GM12878 (cell line): ENCODE results near the gene ATG5. TPM values are rescaled to one million over a fixed set of nuclear protein-coding genes. Genes with fewer than 3 reads are reported as not detected.

Experiments used
- ATAC-seq: fragments of 200-7000 bp; cut with Tn5 transposase; 3 replicates; pipeline ENCODE4 v1.9.1; 2020; ENCODE audit warnings: mild to moderate bottlenecking, moderate library complexity
- BruUV-seq: library from RNA; stranded (reverse); fragments of 400-500 nt; replicated peaks from 2 replicates; lab custom pipeline; 2021; lab: Mats Ljungman, UMichigan
- CTCF ChIA-PET: fragments of 300-600 bp; sonication (Branson Sonifier 250); formaldehyde crosslinking; extraction: SDS; loops from one replicate; lab custom pipeline; 2021; ENCODE audit warnings: inconsistent platforms; lab: Yijun Ruan, JAX
- POLR2A ChIA-PET: fragments of 350-600 bp; formaldehyde crosslinking; extraction: SDS; loops from one replicate; lab custom pipeline; 2021; ENCODE audit warnings: inconsistent platforms; lab: Charles Lee
- RAD21 ChIA-PET: fragments of 300-600 bp; sonication (Branson Sonifier 250); formaldehyde crosslinking; loops from one replicate; lab custom pipeline; 2023; ENCODE audit warnings: antibody characterized with exemption; ENCODE audit not compliant: unreplicated experiment; lab: Charles Lee
- SMC1A ChIA-PET: fragments of 300-600 bp; sonication (Branson Sonifier 250); formaldehyde crosslinking; loops from one replicate; lab custom pipeline; 2023; ENCODE audit not compliant: unreplicated experiment, uncharacterized antibody; lab: Charles Lee
- DNase-seq: peaks from one replicate; pipeline ENCODE4 v3.0.0-alpha.2; 2011; ENCODE audit warnings: low read depth, low spot score
- FAIRE-seq: peaks from 3 replicates; lab custom pipeline; 2011; peaks lifted over from hg19 to GRCh38; lab: Jason Lieb, UNC
- H2AFZ ChIP-seq: 2 replicates; pipeline ENCODE4 v1.6.0; 2011; ENCODE audit warnings: low read depth, low read length, control low read depth; ENCODE audit not compliant: control insufficient read depth
- H3K27ac ChIP-seq: 2 replicates; pipeline ENCODE4 v1.5.1; 2011; ENCODE audit warnings: control low read depth; ENCODE audit not compliant: control insufficient read depth, insufficient read depth
- H3K27me3 ChIP-seq, 2 experiments: replicated peaks in 1 of 2; 2 replicates each; pipeline versions ENCODE4 v1.6.0 to v1.6.1; 2011; ENCODE audit warnings: low read length in 1 of 2; ENCODE audit not compliant: control insufficient read depth in 2 of 2, insufficient read depth in 2 of 2
- H3K36me3 ChIP-seq, 2 experiments: 2 replicates each; pipeline ENCODE4 v1.5.1; 2011; ENCODE audit warnings: low read length in 1 of 2; ENCODE audit not compliant: control insufficient read depth in 2 of 2, insufficient read depth in 2 of 2
- H3K4me1 ChIP-seq: 2 replicates; pipeline ENCODE4 v1.6.1; 2011; ENCODE audit warnings: mild to moderate bottlenecking, low read length, moderate library complexity, mixed read lengths; ENCODE audit not compliant: control insufficient read depth, insufficient read depth
- H3K4me2 ChIP-seq: 2 replicates; pipeline ENCODE4 v1.6.0; 2011; ENCODE audit warnings: control low read depth; ENCODE audit not compliant: control insufficient read depth, insufficient read depth
- H3K4me3 ChIP-seq: fragments of 200-600 bp; sonication (generic); 2 replicates; pipeline ENCODE4 v1.5.1; 2016
- H3K79me2 ChIP-seq: 2 replicates; pipeline ENCODE4 v1.6.0; 2011; ENCODE audit warnings: low read length; ENCODE audit not compliant: control insufficient read depth, insufficient read depth
- H3K9ac ChIP-seq: 2 replicates; pipeline ENCODE4 v1.8.0; 2011; ENCODE audit warnings: low read length, control low read depth, mixed read lengths; ENCODE audit not compliant: control insufficient read depth, insufficient read depth
- H3K9me3 ChIP-seq: replicated peaks from 3 replicates; pipeline ENCODE4 v1.5.1; 2011; ENCODE audit warnings: mild to moderate bottlenecking, low read length; ENCODE audit not compliant: control insufficient read depth, insufficient read depth
- H4K20me1 ChIP-seq: 2 replicates; pipeline ENCODE4 v1.6.0; 2011; ENCODE audit not compliant: control insufficient read depth, insufficient read depth
- EP300 ChIP-seq, 2 experiments: fragments of 150-350 bp in 1 of 2; IDR thresholded peaks; 2 replicates each; pipeline ENCODE4 v1.6.1; 2011 to 2012; ENCODE audit warnings: low read depth in 2 of 2, low read length in 2 of 2, borderline replicate concordance in 1 of 2, improper control_type of control experiment in 1 of 2, inconsistent platforms in 1 of 2; ENCODE audit not compliant: control insufficient read depth in 1 of 2
- HDGF ChIP-seq: fragments of 450-650 bp; IDR thresholded peaks from 2 replicates; pipeline ENCODE4 v1.6.1; 2016; ENCODE audit warnings: antibody characterized with exemption
- SUPT20H ChIP-seq: IDR thresholded peaks from 2 replicates; pipeline ENCODE4 v1.6.1; 2011; ENCODE audit warnings: low read depth, mild to moderate bottlenecking, low read length, moderate library complexity, borderline replicate concordance; ENCODE audit not compliant: control insufficient read depth
- ZBED1 ChIP-seq: IDR thresholded peaks from 2 replicates; pipeline ENCODE4 v1.6.1; 2016; ENCODE audit warnings: borderline replicate concordance
- ZNF207 ChIP-seq: fragments of 450-650 bp; IDR thresholded peaks from 2 replicates; pipeline ENCODE4 v1.6.1; 2014; ENCODE audit warnings: antibody characterized with exemption, mild to moderate bottlenecking, borderline replicate concordance
- ZNF24 ChIP-seq: fragments of 450-650 bp; IDR thresholded peaks from 2 replicates; pipeline ENCODE4 v1.6.1; 2017; ENCODE audit warnings: antibody characterized with exemption, mild to moderate bottlenecking
- ZSCAN29 ChIP-seq: fragments of 450-650 bp; IDR thresholded peaks from 2 replicates; pipeline ENCODE4 v1.6.1; 2017; ENCODE audit warnings: mild to moderate bottlenecking, moderate library complexity
- WGBS: methylation state at CpG from one replicate; pipeline ENCODE4 v1.1.6; 2016; ENCODE audit warnings: low lambda C conversion rate; ENCODE audit not compliant: insufficient replicate concordance, insufficient coverage; ENCODE audit errors: missing lambda C conversion rate; 5-methylcytosine and 5-hydroxymethylcytosine counted together
- in situ Hi-C: fragments of 300-500 bp; cut with MboI; formaldehyde crosslinking; loops from 9 replicates; pipeline ENCODE4 v1.14.3; 2018; ENCODE audit warnings: mixed read lengths
- intact Hi-C: fragments of 100-400 bp; cut with micrococcal nuclease; formaldehyde crosslinking; loops from one replicate; pipeline ENCODE4 v1.14.2; 2022; ENCODE audit not compliant: unreplicated experiment
- polyA plus RNA-seq, 11 experiments: library from polyadenylated mRNA; depleted of rRNA in 4 of 11; unstranded in 6 of 11; stranded (reverse) in 5 of 11; fragments of >200 nt; fragmentation: Nextera tagmentation in 4 of 11; fragmentation: Illumina TruSeq in 1 of 11; extraction: Ambion mirVana in 4 of 11; extraction: Trizol in 1 of 11; gene quantifications; 1 replicate in 1 of 11; 2 replicates in 10 of 11; pipeline versions ENCODE4 v1.2.1 to v1.2.3, GENCODE V29; 2011 to 2016; ENCODE audit warnings: inconsistent platforms in 2 of 11, missing spikeins in 2 of 11, low read depth in 1 of 11
- total RNA-seq, 4 experiments: library from RNA; depleted of rRNA in 3 of 4; stranded (reverse); fragments of >200 nt in 3 of 4; fragmentation: Illumina TruSeq in 1 of 4; extraction: Trizol in 1 of 4; gene quantifications; 2 replicates each; pipeline versions ENCODE4 v1.2.1 to v1.2.3, GENCODE V29; 2013 to 2021
- TF ChIP-seq, protein P1 (sequence below): IDR thresholded peaks from 2 replicates; pipeline ENCODE4 v1.6.1; 2012; ENCODE audit warnings: mild to moderate bottlenecking, low read depth, low read length
- TF ChIP-seq, protein P2 (sequence below): IDR thresholded peaks from 2 replicates; pipeline ENCODE4 v1.6.1; 2011; ENCODE audit warnings: low read depth, mild to moderate bottlenecking, low read length, moderate library complexity, borderline replicate concordance; ENCODE audit errors: extremely low read depth

The ATG5 gene
- total and polyA plus RNA-seq, 10 of the 15 experiments (the other 5 are each of a cell fraction or from before 2014, with no cell fraction given) = 12.9 to 51.8 (median 23.9) TPM

DNA sequence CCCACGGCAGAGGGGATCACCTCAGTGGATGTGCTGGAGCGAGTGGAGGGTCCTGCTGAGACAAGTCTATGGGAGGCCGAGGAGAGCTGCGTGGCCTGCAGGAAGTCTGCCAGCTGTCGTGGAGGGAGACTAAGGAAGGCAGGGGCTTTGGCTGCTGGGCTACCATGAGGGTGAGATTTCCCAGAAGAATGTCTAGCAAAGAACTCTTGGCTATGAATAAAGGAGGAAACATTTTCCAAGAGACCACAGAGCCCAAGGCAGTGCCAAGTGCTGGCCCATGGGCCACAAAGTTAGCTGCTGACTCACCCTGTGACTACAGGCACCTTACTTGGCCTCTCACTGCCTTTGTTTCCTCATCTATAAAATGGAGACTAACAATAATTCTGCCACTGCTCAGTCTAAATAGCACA is 166.0 kb downstream of the ATG5 start:
- no peak for DNase-seq
- CTCF ChIA-PET = interaction anchor here (1.0 to 5.6 kb wide), 6 partner anchors 10 to 70 kb away, joined by 3 to 27 read pairs (median 3); no protein-coding TSS in a partner anchor
- FAIRE-seq = no peak
- H3K4me2 ChIP-seq = no peak overlapping the region
- H3K4me1 ChIP-seq = peaks cover 27% of the 10 kb centered on the region
- H4K20me1 ChIP-seq = no peaks in the 10 kb centered on the region
- no peak overlapping the region for H3K9ac ChIP-seq
- whole genome bisulfite sequencing = 83% methylated on average over 5 of the region's 5 CpGs
- H3K36me3 ChIP-seq = no peaks in the 10 kb centered on the region
- RAD21 ChIA-PET = interaction anchor here (2.4 kb wide), 1 partner anchor 18 kb away, joined by 6 read pairs; no protein-coding TSS in a partner anchor
- SMC1A ChIA-PET = interaction anchor here (1.2 to 12.7 kb wide), 3 partner anchors 8 to 23 kb away, joined by 3 to 217 read pairs (median 148); no protein-coding TSS in a partner anchor
- intact Hi-C loops = no loop called here
- H3K9me3 ChIP-seq = no peaks in the 10 kb centered on the region; the same call in 2 of the 3 replicates
- no peak overlapping the region for H3K27ac ChIP-seq
- TF ChIP-seq EP300 (IDR thresholded peaks at IDR 0.05; ENCODE audit: borderline replicate concordance in 1 of 2, control insufficient read depth in 1 of 2, low read depth in 2 of 2, low read length in 2 of 2) (no peak), ZBED1 (no peak), ZSCAN29 (no peak), ZNF207 (no peak), ZNF24 (no peak), HDGF (no peak), SUPT20H (no peak)
- TF ChIP-seq, protein P1, sequence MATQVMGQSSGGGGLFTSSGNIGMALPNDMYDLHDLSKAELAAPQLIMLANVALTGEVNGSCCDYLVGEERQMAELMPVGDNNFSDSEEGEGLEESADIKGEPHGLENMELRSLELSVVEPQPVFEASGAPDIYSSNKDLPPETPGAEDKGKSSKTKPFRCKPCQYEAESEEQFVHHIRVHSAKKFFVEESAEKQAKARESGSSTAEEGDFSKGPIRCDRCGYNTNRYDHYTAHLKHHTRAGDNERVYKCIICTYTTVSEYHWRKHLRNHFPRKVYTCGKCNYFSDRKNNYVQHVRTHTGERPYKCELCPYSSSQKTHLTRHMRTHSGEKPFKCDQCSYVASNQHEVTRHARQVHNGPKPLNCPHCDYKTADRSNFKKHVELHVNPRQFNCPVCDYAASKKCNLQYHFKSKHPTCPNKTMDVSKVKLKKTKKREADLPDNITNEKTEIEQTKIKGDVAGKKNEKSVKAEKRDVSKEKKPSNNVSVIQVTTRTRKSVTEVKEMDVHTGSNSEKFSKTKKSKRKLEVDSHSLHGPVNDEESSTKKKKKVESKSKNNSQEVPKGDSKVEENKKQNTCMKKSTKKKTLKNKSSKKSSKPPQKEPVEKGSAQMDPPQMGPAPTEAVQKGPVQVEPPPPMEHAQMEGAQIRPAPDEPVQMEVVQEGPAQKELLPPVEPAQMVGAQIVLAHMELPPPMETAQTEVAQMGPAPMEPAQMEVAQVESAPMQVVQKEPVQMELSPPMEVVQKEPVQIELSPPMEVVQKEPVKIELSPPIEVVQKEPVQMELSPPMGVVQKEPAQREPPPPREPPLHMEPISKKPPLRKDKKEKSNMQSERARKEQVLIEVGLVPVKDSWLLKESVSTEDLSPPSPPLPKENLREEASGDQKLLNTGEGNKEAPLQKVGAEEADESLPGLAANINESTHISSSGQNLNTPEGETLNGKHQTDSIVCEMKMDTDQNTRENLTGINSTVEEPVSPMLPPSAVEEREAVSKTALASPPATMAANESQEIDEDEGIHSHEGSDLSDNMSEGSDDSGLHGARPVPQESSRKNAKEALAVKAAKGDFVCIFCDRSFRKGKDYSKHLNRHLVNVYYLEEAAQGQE = no peak
- TF ChIP-seq, protein P2, sequence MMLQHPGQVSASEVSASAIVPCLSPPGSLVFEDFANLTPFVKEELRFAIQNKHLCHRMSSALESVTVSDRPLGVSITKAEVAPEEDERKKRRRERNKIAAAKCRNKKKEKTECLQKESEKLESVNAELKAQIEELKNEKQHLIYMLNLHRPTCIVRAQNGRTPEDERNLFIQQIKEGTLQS = no peak
- no TSS peak for BruUV-seq
- H3K4me3 ChIP-seq = no peak overlapping the region
- no peak overlapping the region for H2AFZ ChIP-seq
- POLR2A ChIA-PET = no interaction called here
- in situ Hi-C loops = no loop called here
- ATAC-seq = no peak
- no peaks in the 10 kb centered on the region for H3K79me2 ChIP-seq
- no peaks in the 10 kb centered on the region for H3K27me3 ChIP-seq
